K562 (cell line): Measurements from ENCODE around the gene DCUN1D2. TPM values are rescaled to one million over a fixed set of nuclear protein-coding genes. Genes with fewer than 3 reads are reported as not detected.

Source experiments
- ATAC-seq: fragments of 200-7000 bp; cut with Tn5 transposase; 3 replicates; pipeline ENCODE4 v1.9.1; 2020; ENCODE audit warnings: moderate library complexity
- BruUV-seq: library from RNA; stranded (reverse); fragments of 400-500 nt; replicated peaks from 2 replicates; lab custom pipeline; 2021; lab: Mats Ljungman, UMichigan
- CTCF ChIA-PET: fragments of 300-600 bp; formaldehyde crosslinking; extraction: SDS; loops from one replicate; lab custom pipeline; 2021; ENCODE audit warnings: low intra/inter-chr PET ratio; lab: Yijun Ruan, JAX
- POLR2A ChIA-PET: fragments of 300-600, 350-650 bp; sonication (Branson Sonifier 250); formaldehyde crosslinking; extraction: SDS; loops from one replicate; lab custom pipeline; 2021; ENCODE audit warnings: antibody characterized with exemption, inconsistent platforms; lab: Yijun Ruan, JAX
- DNase-seq, 4 experiments: peaks; one replicate each; pipeline versions ENCODE4 v3.0.0 to v3.0.0-alpha.2; 2011 to 2018; ENCODE audit warnings: low spot score in 3 of 4, mixed read lengths in 3 of 4; ENCODE audit errors: extremely low read depth in 1 of 4
- FAIRE-seq: peaks from 2 replicates; lab custom pipeline; 2011; peaks lifted over from hg19 to GRCh38; lab: Jason Lieb, UNC
- H2AFZ ChIP-seq: 2 replicates; pipeline ENCODE4 v1.6.0; 2011; ENCODE audit warnings: low read depth, low read length, control low read depth, inconsistent platforms
- H3K27ac ChIP-seq: fragments of 200-600 bp; 3 replicates; pipeline ENCODE4 v1.8.0; 2011; ENCODE audit warnings: low read depth, mild to moderate bottlenecking, control low read depth, inconsistent platforms, low read length, moderate library complexity, mixed read lengths; ENCODE audit errors: extremely low read depth
- H3K27me3 ChIP-seq, 2 experiments: fragments of 300-600 bp in 1 of 2; 2 replicates in 1 of 2; 3 replicates in 1 of 2; pipeline versions ENCODE4 v1.6.0 to v1.8.0; 2011; ENCODE audit warnings: inconsistent platforms in 2 of 2, low read length in 2 of 2, mild to moderate bottlenecking in 1 of 2, mixed read lengths in 1 of 2, moderate library complexity in 1 of 2; ENCODE audit not compliant: control insufficient read depth in 2 of 2, insufficient read depth in 2 of 2
- H3K36me3 ChIP-seq: fragments of 300-600 bp; 3 replicates; pipeline ENCODE4 v1.8.0; 2011; ENCODE audit warnings: mild to moderate bottlenecking, low read length, inconsistent platforms; ENCODE audit not compliant: control insufficient read depth, insufficient read depth
- H3K4me1 ChIP-seq, 2 experiments: fragments of 200-600 bp in 1 of 2; replicated peaks in 1 of 2; 2 replicates in 1 of 2; 3 replicates in 1 of 2; pipeline versions ENCODE4 v1.5.1 to v1.8.0; 2011; ENCODE audit warnings: inconsistent platforms in 2 of 2, low read length in 2 of 2, mild to moderate bottlenecking in 1 of 2, mixed read lengths in 1 of 2, moderate library complexity in 1 of 2; ENCODE audit not compliant: control insufficient read depth in 2 of 2, insufficient read depth in 2 of 2
- H3K4me2 ChIP-seq: 2 replicates; pipeline ENCODE4 v1.6.1; 2011; ENCODE audit warnings: low read length, control low read depth, inconsistent platforms, mixed read lengths; ENCODE audit not compliant: insufficient read depth
- H3K4me3 ChIP-seq: fragments of 200-600 bp; sonication (generic), shearing (Covaris generic); 2 replicates; pipeline ENCODE4 v1.5.1; 2016; ENCODE audit warnings: control low read depth, inconsistent platforms
- H3K79me2 ChIP-seq: fragments of 200-600 bp; 3 replicates; pipeline ENCODE4 v1.8.0; 2011; ENCODE audit warnings: low read length, inconsistent platforms; ENCODE audit not compliant: control insufficient read depth, insufficient read depth
- H3K9ac ChIP-seq, 2 experiments: 2 replicates each; pipeline versions ENCODE4 v1.6.0 to v1.6.1; 2011; ENCODE audit warnings: low read depth in 2 of 2, low read length in 2 of 2, control low read depth in 1 of 2, inconsistent platforms in 1 of 2, mild to moderate bottlenecking in 1 of 2, mixed read lengths in 1 of 2; ENCODE audit not compliant: insufficient read depth in 1 of 2
- H3K9me1 ChIP-seq: one replicate; pipeline ENCODE4 v1.6.0; 2011; ENCODE audit warnings: inconsistent platforms, mild to moderate bottlenecking, low read length, moderate library complexity; ENCODE audit not compliant: control insufficient read depth, insufficient read depth
- H3K9me3 ChIP-seq: replicated peaks from 2 replicates; pipeline ENCODE4 v1.5.1; 2011; ENCODE audit warnings: low read depth, low read length, inconsistent platforms; ENCODE audit not compliant: control insufficient read depth, insufficient read depth
- H4K20me1 ChIP-seq: replicated peaks from 2 replicates; pipeline ENCODE4 v1.6.1; 2011; ENCODE audit warnings: low read length, inconsistent platforms, mixed read lengths; ENCODE audit not compliant: control insufficient read depth, insufficient read depth
- CHCHD3 ChIP-seq: fragments of 250-450 bp; sonication (Bioruptor Pico); IDR thresholded peaks from 2 replicates; pipeline ENCODE4 v2.1.2; 2022; ENCODE audit warnings: mild to moderate bottlenecking
- CREB3L1 ChIP-seq: fragments of 450-650 bp; IDR thresholded peaks from 2 replicates; pipeline ENCODE4 v1.6.1; 2014; ENCODE audit warnings: low read depth, mild to moderate bottlenecking, moderate library complexity, borderline replicate concordance
- E2F8 ChIP-seq: fragments of 450-650 bp; IDR thresholded peaks from 2 replicates; pipeline ENCODE4 v1.7.1; 2018; ENCODE audit warnings: mild to moderate bottlenecking, low read depth; ENCODE audit not compliant: partially characterized antibody
- MEIS2 ChIP-seq: fragments of 450-650 bp; IDR thresholded peaks from 2 replicates; pipeline ENCODE4 v1.6.1; 2014; ENCODE audit warnings: mild to moderate bottlenecking; ENCODE audit not compliant: partially characterized antibody
- POLR2A ChIP-seq: fragments of 450-650 bp; conservative IDR thresholded peaks from 2 replicates; pipeline ENCODE4 v1.6.1; 2016
- RB1 ChIP-seq: fragments of 450-650 bp; IDR thresholded peaks from 2 replicates; pipeline ENCODE4 v1.6.1; 2017; ENCODE audit warnings: low read depth, mild to moderate bottlenecking
- U2AF2 ChIP-seq: fragments of 200-400 bp; formaldehyde crosslinking; optimal IDR thresholded peaks from 2 replicates; pipeline ENCODE3; 2017; ENCODE audit warnings: low read depth, mild to moderate bottlenecking, low read length
- WGBS: fragments of 100-300 bp; shearing (Covaris generic); methylation state at CpG from one replicate; pipeline ENCODE4 v1.1.6; 2016; ENCODE audit warnings: low coverage, mixed read lengths; ENCODE audit not compliant: insufficient coverage; ENCODE audit errors: missing lambda C conversion rate; 5-methylcytosine and 5-hydroxymethylcytosine counted together
- in situ Hi-C: fragments of 300-500 bp; cut with MboI; formaldehyde crosslinking; loops from 4 replicates; pipeline ENCODE4 v1.15.0; 2018; ENCODE audit warnings: inconsistent platforms, mixed read lengths
- intact Hi-C: fragments of 100-400 bp; cut with micrococcal nuclease; formaldehyde crosslinking; loops from 2 replicates; pipeline ENCODE4 v1.14.2; 2022
- polyA plus RNA-seq, 8 experiments: library from polyadenylated mRNA; depleted of rRNA in 4 of 8; stranded (reverse) in 5 of 8; unstranded in 3 of 8; fragments of >200 nt; fragmentation: Nextera tagmentation in 2 of 8; fragmentation: Illumina TruSeq in 1 of 8; extraction: Ambion mirVana in 2 of 8; extraction: Trizol in 1 of 8; gene quantifications; 2 replicates each; pipeline versions ENCODE4 v1.2.1 to v1.2.3, GENCODE V29; 2011 to 2014; ENCODE audit warnings: inconsistent platforms in 1 of 8, missing spikeins in 1 of 8
- total RNA-seq, 7 experiments: library from RNA; depleted of rRNA in 6 of 7; stranded (reverse); fragments of >200 nt in 6 of 7; fragmentation: Illumina TruSeq in 2 of 7; extraction: Trizol in 2 of 7; gene quantifications; 2 replicates each; pipeline versions ENCODE4 v1.2.1 to v1.2.3, GENCODE V29; 2011 to 2021; ENCODE audit warnings: low replicate concordance in 1 of 7
- TF ChIP-seq, protein P1 (sequence below): fragments of 200-800 bp; sonication (Bioruptor generic); IDR thresholded peaks from 2 replicates; pipeline ENCODE4 v1.6.1; 2016; ENCODE audit warnings: missing genetic modification characterization, missing compliant biosample characterization

The DCUN1D2 gene
- total and polyA plus RNA-seq, 9 of the 15 experiments (the other 6 are each of a cell fraction or from before 2014, with no cell fraction given): 2.1 to 16.8 (median 11.1) TPM

DNA sequence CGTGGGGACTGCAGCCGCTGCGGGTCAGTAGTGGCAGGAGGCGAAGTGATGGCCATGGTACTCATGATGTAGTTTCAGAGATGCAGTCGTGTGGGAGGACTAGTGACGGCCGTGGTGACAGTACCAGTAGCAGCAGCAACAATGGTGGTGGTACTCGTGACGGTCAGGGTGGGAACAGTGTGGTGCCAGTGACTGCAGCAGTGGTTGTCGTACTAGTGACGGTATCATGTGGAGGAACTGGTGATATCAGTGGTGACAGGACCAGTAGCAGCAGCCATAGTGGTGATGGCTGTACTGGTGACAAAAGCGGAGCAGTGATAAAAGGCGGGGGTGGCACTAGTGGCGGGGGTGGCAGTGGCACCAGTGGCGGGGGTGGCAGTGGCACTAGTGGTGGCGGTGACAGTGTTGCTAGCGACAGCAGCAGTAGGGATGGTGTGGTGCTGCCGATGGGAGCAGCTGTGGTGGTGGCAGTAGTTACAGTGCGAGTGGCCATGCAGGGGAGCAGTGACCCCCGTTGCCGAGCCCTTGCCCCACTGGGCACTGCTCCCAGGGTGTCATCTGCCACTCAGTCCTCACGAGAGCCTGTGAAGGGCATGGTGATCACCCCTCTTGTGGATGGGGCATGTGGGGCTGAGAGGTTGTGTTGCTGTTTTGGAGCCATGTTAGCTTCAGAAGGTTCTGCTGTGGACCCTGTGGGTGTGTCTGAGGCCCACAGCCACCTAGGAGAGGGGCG, 60.0 kb downstream of the DCUN1D2 start:
- H3K27me3 ChIP-seq: peaks cover 14 to 63% of the 10 kb centered on the region in 2 experiments; a peak in 4 of 5 replicates
- no TSS peak for BruUV-seq
- FAIRE-seq (no peak), ATAC-seq (no peak), DNase-seq (no peak)
- H3K9me3 ChIP-seq: no peaks in the 10 kb centered on the region
- no peaks in the 10 kb centered on the region for H3K79me2 ChIP-seq
- in situ Hi-C loops: no loop called here
- H3K9ac ChIP-seq: no peak overlapping the region
- H3K27ac ChIP-seq: no peak overlapping the region
- CTCF ChIA-PET: no interaction called here
- intact Hi-C loops: no loop called here
- H3K4me3 ChIP-seq: no peak overlapping the region
- POLR2A ChIA-PET: interaction anchor here (0.5 to 0.6 kb wide), 3 partner anchors 23 to 57 kb away, joined by 3 to 4 read pairs (median 3); no protein-coding TSS in a partner anchor
- H3K9me1 ChIP-seq: no peaks in the 10 kb centered on the region
- peaks cover 4% of the 10 kb centered on the region; the same call in 1 of the 2 replicates for H4K20me1 ChIP-seq
- no peaks in the 10 kb centered on the region for H3K36me3 ChIP-seq
- peaks cover 0 to 27% of the 10 kb centered on the region in 2 experiments; a peak in 3 of 5 replicates for H3K4me1 ChIP-seq
- no peak overlapping the region for H3K4me2 ChIP-seq
- 32% methylated on average over 18 of the region's 23 CpGs for WGBS
- H2AFZ ChIP-seq: no peak overlapping the region
- TF ChIP-seq RB1 (no peak), U2AF2 (no peak), POLR2A (no peak), CHCHD3 (CRISPR knock-in tag) (no peak), E2F8 (no peak), CREB3L1 (no peak), MEIS2 (no peak)
- TF ChIP-seq, protein P1, sequence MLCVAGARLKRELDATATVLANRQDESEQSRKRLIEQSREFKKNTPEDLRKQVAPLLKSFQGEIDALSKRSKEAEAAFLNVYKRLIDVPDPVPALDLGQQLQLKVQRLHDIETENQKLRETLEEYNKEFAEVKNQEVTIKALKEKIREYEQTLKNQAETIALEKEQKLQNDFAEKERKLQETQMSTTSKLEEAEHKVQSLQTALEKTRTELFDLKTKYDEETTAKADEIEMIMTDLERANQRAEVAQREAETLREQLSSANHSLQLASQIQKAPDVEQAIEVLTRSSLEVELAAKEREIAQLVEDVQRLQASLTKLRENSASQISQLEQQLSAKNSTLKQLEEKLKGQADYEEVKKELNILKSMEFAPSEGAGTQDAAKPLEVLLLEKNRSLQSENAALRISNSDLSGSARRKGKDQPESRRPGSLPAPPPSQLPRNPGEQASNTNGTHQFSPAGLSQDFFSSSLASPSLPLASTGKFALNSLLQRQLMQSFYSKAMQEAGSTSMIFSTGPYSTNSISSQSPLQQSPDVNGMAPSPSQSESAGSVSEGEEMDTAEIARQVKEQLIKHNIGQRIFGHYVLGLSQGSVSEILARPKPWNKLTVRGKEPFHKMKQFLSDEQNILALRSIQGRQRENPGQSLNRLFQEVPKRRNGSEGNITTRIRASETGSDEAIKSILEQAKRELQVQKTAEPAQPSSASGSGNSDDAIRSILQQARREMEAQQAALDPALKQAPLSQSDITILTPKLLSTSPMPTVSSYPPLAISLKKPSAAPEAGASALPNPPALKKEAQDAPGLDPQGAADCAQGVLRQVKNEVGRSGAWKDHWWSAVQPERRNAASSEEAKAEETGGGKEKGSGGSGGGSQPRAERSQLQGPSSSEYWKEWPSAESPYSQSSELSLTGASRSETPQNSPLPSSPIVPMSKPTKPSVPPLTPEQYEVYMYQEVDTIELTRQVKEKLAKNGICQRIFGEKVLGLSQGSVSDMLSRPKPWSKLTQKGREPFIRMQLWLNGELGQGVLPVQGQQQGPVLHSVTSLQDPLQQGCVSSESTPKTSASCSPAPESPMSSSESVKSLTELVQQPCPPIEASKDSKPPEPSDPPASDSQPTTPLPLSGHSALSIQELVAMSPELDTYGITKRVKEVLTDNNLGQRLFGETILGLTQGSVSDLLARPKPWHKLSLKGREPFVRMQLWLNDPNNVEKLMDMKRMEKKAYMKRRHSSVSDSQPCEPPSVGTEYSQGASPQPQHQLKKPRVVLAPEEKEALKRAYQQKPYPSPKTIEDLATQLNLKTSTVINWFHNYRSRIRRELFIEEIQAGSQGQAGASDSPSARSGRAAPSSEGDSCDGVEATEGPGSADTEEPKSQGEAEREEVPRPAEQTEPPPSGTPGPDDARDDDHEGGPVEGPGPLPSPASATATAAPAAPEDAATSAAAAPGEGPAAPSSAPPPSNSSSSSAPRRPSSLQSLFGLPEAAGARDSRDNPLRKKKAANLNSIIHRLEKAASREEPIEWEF (CRISPR knock-in tag): no peak
